ENCODE results near the gene HSH2D.

HSH2D gene

GRCh38 chr19:16207490-16208025 lies 64.1 kb downstream of the HSH2D start:
- H3K9ac ChIP-seq: no peak overlapping the region
- H3K36me3 ChIP-seq: peaks cover 94 to 100% (median 98%) of the 10 kb centered on the region in 11 experiments
- no peak overlapping the region for H3K4me3 ChIP-seq
- peaks cover 14 to 59% (median 22%) of the 10 kb centered on the region in 11 experiments; a peak in 21 of 22 replicates for H4K20me1 ChIP-seq
- peaks cover 0 to 8% (median 4%) of the 10 kb centered on the region in 11 experiments; a peak in 4 of 22 replicates for H3K9me3 ChIP-seq (replicated peaks in 1 of 11)
- TF ChIP-seq Cebpa-rat (IDR thresholded peaks at IDR 0.05): no peak
- H3K27ac ChIP-seq: no peak overlapping the region
- H3K4me1 ChIP-seq: peaks cover 0 to 11% (median 0%) of the 10 kb centered on the region in 10 experiments; a peak in 3 of 20 replicates
- H3K27me3 ChIP-seq: no peaks in the 10 kb centered on the region
- H3K4me2 ChIP-seq: no peak overlapping the region
